ENCODE results near the gene KRT23. TPM values are rescaled to one million over a fixed set of nuclear protein-coding genes. Genes with fewer than 3 reads are reported as not detected.

KRT23 gene
- total and polyA plus RNA-seq, 9 of the 15 experiments (the other 6 are each of a cell fraction or from before 2014, with no cell fraction given): not detected

- Histone ChIP-seq H3K79me2 (ENCODE audit: control insufficient read depth, insufficient read depth, low read length) (no peaks in the 10 kb centered on the region), H3K4me2 (ENCODE audit: insufficient read depth, low read length) (no peak overlapping the region), H3K9me1 (ENCODE audit: control insufficient read depth, insufficient read depth, low read length) (no peaks in the 10 kb centered on the region), H3K4me3 (no peak overlapping the region), H2AFZ (ENCODE audit: low read depth, low read length) (no peak overlapping the region), H3K27me3 (ENCODE audit: control insufficient read depth in 2 of 2, insufficient read depth in 2 of 2, low read length in 2 of 2) (peaks cover 2 to 7% of the 10 kb centered on the region in 2 experiments; a peak in 4 of 5 replicates), H4K20me1 (replicated peaks; ENCODE audit: control insufficient read depth, insufficient read depth, low read length) (no peaks in the 10 kb centered on the region), H3K9ac (ENCODE audit: insufficient read depth in 1 of 2, low read depth in 2 of 2, low read length in 2 of 2) (no peak overlapping the region), H3K9me3 (replicated peaks; ENCODE audit: control insufficient read depth, insufficient read depth, low read depth, low read length) (no peaks in the 10 kb centered on the region), H3K4me1 (replicated peaks in 1 of 2; ENCODE audit: control insufficient read depth in 2 of 2, insufficient read depth in 2 of 2, low read length in 2 of 2) (no peaks in the 10 kb centered on the region), H3K36me3 (ENCODE audit: control insufficient read depth, insufficient read depth, low read length) (no peaks in the 10 kb centered on the region), H3K27ac (ENCODE audit: extremely low read depth, low read depth, low read length) (no peak overlapping the region)
- ATAC-seq (no peak), FAIRE-seq (peak; percentile 11), DNase-seq (ENCODE audit: extremely low read depth in 1 of 4, low spot score in 3 of 4) (no peak)
- intact Hi-C loops (cut with micrococcal nuclease) (no loop called here), in situ Hi-C loops (cut with MboI) (no loop called here)
- TF ChIP-seq SIRT6 (IDR thresholded peaks at IDR 0.05; ENCODE audit: low read depth, low read length): no peak
- TF ChIP-seq, protein P1, sequence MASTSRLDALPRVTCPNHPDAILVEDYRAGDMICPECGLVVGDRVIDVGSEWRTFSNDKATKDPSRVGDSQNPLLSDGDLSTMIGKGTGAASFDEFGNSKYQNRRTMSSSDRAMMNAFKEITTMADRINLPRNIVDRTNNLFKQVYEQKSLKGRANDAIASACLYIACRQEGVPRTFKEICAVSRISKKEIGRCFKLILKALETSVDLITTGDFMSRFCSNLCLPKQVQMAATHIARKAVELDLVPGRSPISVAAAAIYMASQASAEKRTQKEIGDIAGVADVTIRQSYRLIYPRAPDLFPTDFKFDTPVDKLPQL (IDR thresholded peaks at IDR 0.05; ENCODE audit: extremely low read depth, insufficient read length): no peak
- no TSS peak for BruUV-seq (replicated peaks)
- CTCF ChIA-PET (ENCODE audit: low intra/inter-chr PET ratio): no interaction called here
- 0% methylated on average over 1 of the region's 1 CpG for WGBS (ENCODE audit: insufficient coverage, low coverage, missing lambda C conversion rate)
- POLR2A ChIA-PET: interaction anchor here (1.1 kb wide), 1 partner anchor 31 kb away, joined by 4 read pairs; no protein-coding TSS in a partner anchor
These were observed 7.1 kb upstream of the KRT23 start for GRCh38 chr17:40944531-40944930.

DNA sequence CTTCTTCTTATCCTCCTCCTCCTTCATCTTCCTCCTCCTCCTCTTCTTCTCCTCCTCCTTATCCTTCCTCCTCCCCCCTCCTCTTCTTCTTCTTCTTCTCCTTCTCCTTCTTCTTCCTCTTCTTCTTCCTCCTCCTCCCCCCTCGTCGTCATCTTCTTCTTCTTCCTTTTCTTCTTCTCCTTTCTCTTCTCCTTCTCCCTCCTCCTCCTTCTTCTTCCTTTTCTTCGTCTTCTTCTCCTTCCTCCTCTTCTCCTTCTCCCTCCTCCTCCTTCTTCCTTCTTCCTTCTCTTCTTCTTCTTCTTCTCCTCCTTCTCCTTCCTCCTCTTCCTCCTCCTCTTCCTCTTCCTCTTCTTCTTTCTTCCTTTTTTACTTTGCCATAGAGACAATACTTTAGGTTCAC, 5.1 kb upstream of the KRT23 start:
- Histone ChIP-seq H3K36me3 (ENCODE audit: control insufficient read depth, insufficient read depth, low read length) (no peaks in the 10 kb centered on the region), H3K4me3 (no peak overlapping the region), H2AFZ (ENCODE audit: low read depth, low read length) (no peak overlapping the region), H3K9me1 (ENCODE audit: control insufficient read depth, insufficient read depth, low read length) (no peaks in the 10 kb centered on the region), H3K4me2 (ENCODE audit: insufficient read depth, low read length) (no peak overlapping the region), H3K4me1 (replicated peaks in 1 of 2; ENCODE audit: control insufficient read depth in 2 of 2, insufficient read depth in 2 of 2, low read length in 2 of 2) (no peaks in the 10 kb centered on the region), H3K79me2 (ENCODE audit: control insufficient read depth, insufficient read depth, low read length) (no peaks in the 10 kb centered on the region), H4K20me1 (replicated peaks; ENCODE audit: control insufficient read depth, insufficient read depth, low read length) (no peaks in the 10 kb centered on the region), H3K9me3 (replicated peaks; ENCODE audit: control insufficient read depth, insufficient read depth, low read depth, low read length) (no peaks in the 10 kb centered on the region), H3K27me3 (ENCODE audit: control insufficient read depth in 2 of 2, insufficient read depth in 2 of 2, low read length in 2 of 2) (peaks cover 5 to 8% of the 10 kb centered on the region in 2 experiments), H3K9ac (ENCODE audit: insufficient read depth in 1 of 2, low read depth in 2 of 2, low read length in 2 of 2) (no peak overlapping the region), H3K27ac (ENCODE audit: extremely low read depth, low read depth, low read length) (no peak overlapping the region)
- ChIA-PET CTCF (ENCODE audit: low intra/inter-chr PET ratio) (no interaction called here), POLR2A (no interaction called here)
- 0% methylated on average over 3 of the region's 3 CpGs for WGBS (ENCODE audit: insufficient coverage, low coverage, missing lambda C conversion rate)
- FAIRE-seq (no peak), DNase-seq (ENCODE audit: extremely low read depth in 1 of 4, low spot score in 3 of 4) (no peak), ATAC-seq (no peak)
- intact Hi-C loops (cut with micrococcal nuclease): no loop called here
- in situ Hi-C loops (cut with MboI): no loop called here
- BruUV-seq (replicated peaks): no TSS peak
- TF ChIP-seq, protein P2, sequence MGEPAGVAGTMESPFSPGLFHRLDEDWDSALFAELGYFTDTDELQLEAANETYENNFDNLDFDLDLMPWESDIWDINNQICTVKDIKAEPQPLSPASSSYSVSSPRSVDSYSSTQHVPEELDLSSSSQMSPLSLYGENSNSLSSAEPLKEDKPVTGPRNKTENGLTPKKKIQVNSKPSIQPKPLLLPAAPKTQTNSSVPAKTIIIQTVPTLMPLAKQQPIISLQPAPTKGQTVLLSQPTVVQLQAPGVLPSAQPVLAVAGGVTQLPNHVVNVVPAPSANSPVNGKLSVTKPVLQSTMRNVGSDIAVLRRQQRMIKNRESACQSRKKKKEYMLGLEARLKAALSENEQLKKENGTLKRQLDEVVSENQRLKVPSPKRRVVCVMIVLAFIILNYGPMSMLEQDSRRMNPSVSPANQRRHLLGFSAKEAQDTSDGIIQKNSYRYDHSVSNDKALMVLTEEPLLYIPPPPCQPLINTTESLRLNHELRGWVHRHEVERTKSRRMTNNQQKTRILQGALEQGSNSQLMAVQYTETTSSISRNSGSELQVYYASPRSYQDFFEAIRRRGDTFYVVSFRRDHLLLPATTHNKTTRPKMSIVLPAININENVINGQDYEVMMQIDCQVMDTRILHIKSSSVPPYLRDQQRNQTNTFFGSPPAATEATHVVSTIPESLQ (CRISPR knock-in tag; IDR thresholded peaks at IDR 0.05): no peak
- TF ChIP-seq THRB (CRISPR knock-in tag; conservative IDR thresholded peaks at IDR 0.05) (peak; percentile 43; the same call in 1 of the 2 replicates), PRPF4 (IDR thresholded peaks at IDR 0.05; ENCODE audit: insufficient read depth, low read depth, low read length, poor library complexity, severe bottlenecking) (no peak), PHF20 (IDR thresholded peaks at IDR 0.05; ENCODE audit: partially characterized antibody) (no peak), ZNF436 (CRISPR knock-in tag; IDR thresholded peaks at IDR 0.05) (no peak), MTA1 (IDR thresholded peaks at IDR 0.05; ENCODE audit: borderline replicate concordance) (no peak)
- TF ChIP-seq, protein P3, sequence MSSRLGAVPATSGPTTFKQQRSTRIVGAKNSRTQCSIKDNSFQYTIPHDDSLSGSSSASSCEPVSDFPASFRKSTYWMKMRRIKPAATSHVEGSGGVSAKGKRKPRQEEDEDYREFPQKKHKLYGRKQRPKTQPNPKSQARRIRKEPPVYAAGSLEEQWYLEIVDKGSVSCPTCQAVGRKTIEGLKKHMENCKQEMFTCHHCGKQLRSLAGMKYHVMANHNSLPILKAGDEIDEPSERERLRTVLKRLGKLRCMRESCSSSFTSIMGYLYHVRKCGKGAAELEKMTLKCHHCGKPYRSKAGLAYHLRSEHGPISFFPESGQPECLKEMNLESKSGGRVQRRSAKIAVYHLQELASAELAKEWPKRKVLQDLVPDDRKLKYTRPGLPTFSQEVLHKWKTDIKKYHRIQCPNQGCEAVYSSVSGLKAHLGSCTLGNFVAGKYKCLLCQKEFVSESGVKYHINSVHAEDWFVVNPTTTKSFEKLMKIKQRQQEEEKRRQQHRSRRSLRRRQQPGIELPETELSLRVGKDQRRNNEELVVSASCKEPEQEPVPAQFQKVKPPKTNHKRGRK (tag; IDR thresholded peaks at IDR 0.05): peak; percentile 78

Measured in K562 (cell line).